COLO829 (cell line): Measurements from ENCODE around the gene TNIP2.
"Not testable (repeated sequence)": the region's sequence is repeated elsewhere in the genome, so short reads cannot be mapped to it uniquely, and the experiment has no call there.

Source experiments
- DNase-seq: peaks from one replicate; pipeline ENCODE4 v3.0.0; 2012; ENCODE audit warnings: low spot score

The TNIP2 gene

DNA sequence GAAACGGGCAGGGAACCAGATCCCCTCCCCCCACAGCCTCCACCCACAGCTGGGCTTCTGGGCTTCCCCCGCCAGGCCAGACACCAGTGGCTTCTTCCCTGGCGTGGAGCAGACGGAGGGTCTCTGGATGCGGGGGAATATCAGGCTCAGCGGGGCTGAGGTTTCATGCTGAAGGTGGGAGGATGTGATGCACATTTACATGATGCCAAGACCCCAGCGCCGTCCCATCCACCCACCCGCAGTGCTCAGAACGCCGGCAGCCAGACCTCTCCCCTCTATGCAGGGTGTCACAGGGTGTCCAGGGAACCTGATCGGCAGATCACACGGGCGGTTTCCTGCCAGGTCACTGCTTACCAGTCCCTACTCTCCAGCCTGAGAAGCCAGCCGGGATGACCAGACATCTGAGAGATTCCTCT lies 12.8 kb upstream of the TNIP2 start:
- no peak for DNase-seq

DNA sequence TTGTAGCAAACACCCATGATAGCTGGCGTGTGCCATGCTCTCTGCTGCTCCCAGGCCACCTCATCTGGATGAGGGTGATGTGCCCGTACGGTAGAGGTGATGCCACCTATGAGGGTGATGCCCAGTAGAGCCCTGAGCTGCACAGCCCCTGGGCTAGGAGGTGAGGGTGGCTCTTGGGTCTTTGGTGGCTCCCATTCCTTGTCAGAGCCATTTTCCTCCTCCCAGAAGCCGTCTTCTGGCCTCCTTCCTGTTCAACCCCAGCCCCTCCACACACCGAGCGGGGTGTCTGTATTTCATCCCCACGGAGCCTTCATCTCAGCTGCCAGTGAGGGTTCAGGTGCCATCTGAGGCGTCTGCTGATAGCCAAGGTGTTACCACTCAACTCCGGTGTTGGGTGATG lies 12.0 kb upstream of the TNIP2 start:
- no peak for DNase-seq

DNA sequence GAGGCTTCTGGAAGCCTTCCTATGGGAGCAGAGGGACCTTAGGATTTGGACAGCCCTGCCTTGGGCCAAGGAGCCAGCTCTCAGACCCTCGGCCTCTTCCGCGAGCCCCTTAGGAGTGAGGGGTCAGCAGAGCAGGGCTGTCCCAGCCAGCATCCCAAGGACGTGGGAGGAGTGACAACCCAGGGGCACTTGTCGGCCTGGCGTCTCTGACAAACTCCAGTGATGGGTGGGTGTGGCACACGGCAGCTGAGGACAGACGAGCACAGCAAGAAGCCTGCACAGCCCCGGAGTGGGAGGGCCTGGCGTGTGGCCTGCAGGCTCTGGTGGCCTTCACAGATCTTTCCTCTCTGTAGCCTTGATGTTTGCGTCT lies 11.6 kb upstream of the TNIP2 start:
- no peak for DNase-seq

DNA sequence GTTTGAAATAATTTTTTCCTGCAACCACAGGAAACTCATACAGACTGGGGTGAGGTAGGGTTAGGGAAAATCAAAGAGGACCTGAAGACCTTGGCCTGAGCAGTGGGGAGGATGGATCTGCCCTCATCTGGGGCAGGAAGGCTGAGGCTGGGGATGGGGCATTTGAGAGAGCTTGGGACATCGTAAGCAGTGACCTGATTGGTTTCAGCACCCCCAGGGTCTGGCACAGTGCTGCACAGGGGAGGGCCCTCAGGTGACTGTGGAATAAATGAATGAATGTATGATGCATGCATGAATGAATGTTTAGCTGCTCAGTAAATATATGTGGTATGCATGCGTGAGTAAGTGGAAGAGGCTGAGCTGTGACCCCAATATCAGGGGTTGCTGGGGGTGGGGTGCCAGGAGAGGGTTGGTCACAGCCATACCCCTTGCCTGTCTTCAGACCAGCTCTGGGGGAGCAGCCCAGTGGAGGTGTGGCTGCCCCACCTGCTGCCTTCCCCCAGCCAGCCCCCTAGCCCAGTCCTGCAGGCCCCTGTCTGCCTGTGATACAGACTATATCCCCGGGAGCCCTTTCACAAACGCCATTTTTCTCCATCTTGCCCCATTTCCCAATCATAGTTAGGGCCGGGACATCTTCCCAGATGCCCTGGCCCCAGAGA lies 11.0 kb upstream of the TNIP2 start:
- DNase-seq = no peak

DNA sequence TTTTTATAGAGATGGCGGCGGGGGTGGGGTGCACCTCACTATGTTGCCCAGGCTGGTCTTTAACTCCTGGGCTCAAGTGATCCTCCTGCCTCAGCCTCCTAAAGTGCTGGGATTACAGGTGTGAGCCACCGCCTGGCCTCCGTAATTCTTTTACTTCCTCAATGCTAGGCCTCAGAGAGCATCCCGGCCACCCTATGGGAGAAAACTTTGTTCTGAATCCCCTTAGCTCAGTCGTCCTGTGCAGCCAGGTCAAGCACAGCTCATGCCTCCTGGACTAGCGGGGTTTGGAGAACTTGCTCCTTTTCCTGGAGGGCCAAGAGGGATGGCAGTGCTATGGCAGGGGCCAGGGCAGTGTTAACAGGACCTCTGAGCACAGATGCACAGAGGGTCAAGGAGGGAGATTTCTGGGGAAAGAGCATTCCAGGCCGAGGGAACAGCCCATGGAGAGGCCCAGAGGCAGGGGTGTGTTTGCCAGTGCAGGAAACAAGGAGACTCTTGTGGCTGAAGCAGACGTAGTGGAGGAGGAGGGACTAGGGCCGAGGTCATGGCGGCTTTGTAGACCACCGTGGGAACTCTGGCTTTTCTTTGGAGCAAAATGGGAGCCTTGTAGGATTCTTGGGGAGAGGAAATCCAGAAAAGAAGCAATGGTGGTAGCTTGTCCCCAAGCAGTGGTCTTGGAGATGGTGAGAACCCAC lies 9.8 kb upstream of the TNIP2 start:
- no peak for DNase-seq

DNA sequence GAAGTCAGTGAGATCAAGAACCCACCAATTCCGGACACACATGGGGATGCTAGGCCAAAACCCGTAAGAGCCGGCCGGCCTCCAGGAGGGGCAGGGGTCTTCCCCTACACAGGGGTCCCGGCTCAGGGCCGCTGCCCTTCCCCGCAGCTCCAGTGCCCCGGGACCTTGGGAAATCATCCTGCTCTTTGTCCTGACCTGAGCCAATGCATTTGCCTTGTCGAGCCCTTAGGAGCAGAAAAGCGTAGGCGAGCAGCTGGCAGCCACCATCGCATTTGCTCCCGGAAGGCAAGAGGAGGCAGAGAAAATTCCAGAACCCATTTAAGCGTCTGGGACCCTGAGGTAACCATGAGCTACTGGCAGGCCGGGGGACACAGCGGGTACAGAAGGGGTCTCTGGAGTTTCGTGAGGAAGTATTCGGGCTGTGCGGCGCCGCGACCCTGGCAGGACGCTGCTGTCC lies 7.4 kb upstream of the TNIP2 start:
- DNase-seq = no peak

DNA sequence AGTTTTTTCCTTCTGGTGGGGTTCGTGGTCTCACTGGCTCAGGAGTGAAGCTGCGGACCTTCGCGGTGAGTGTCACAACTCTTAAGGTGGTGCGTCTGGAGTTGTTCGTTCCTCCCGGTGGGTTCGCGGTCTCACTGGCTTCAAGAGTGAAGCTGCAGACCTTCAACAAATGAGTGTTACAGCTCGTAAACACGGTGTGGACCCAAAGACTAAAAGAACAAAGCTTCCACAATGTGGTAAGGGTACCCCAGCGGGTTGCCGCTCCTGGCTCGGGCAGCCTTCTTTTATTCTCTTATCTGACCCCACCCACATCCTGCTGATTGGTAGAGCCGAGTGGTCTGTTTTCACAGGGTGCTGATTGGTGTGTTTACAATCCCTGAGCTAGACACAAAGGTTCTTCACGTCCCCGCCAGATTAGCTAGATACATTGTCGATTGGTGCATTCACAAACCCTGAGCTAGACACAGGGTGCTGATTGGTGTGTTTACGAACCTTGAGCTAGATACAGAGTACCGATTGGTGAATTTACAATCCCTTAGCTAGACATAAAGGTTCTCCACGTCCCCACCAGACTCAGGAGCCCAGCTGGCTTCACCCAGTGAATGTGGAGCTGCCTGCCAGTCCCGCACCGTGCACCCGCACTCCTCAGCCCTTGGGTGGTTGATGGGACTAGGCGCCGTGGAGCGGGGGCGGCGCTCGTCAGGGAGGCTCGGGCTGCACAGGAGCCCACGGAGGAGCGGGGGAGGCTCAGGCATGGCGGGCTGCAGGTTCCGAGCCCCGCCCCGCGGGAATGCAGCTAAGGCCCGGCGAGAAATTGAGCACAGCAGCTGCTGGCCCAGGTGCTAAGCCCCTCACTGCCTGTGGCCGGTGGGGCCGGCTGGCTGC lies 6.6 kb upstream of the TNIP2 start:
- not testable (repeated sequence) for DNase-seq

DNA sequence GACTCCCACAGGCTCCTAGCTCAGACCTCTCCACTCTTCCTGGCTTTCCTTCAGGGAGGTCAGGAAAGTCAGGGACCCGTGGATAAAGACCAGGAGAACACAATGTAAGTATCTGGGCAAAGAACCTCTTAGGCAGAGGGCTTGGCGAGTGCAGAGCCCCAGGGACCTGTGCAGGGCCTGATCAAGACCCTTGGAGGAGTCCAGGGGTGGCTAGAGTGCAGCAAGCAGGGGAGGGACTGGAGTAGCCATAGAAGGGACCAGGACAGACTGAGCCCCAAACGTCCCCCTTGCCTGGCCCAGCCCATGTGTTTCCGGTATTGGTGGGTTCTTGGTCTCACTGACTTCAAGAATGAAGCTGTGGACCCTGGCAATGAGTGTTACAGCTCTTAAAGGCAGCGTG lies 5.9 kb upstream of the TNIP2 start:
- DNase-seq = no peak

DNA sequence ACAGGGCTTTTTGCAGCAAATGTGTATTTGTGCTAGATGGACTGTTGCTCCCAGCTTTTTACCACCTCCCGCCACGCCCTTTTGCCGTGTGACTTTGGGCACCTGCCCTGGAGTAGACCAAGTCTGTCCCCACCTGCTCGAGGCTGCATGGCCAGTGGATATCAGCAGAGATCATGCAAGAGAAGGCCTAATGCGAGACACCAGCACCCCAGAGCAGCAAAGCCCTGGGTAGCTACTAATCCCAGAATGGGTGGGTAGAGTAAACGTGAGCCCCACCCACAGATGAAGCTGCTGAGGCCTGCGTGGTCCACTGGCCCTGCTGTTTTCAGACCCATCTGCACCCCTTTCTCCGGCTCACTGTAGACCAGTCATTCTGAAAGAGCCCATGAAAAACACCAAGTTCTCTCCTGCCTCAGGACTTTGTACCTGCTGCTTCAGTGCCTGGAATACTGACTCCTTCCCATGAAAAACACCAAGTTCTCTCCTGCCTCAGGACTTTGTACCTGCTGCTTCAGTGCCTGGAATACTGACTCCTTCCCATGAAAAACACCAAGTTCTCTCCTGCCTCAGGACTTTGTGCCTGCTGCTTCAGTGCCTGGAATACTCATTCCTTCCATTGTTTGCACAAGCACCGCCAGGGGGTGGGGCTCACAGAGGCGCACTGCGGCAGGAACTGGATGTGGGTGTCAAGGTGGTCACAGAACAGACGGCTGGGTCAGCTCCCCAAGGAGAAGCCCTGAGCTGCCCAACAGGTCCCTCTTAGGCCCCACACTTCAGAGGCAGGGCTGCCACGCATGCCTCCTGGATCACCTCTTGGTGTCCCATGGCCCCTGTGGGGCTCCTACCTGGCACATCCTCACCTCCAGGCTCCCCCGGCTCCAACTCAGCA lies 5.1 kb upstream of the TNIP2 start:
- no peak for DNase-seq

DNA sequence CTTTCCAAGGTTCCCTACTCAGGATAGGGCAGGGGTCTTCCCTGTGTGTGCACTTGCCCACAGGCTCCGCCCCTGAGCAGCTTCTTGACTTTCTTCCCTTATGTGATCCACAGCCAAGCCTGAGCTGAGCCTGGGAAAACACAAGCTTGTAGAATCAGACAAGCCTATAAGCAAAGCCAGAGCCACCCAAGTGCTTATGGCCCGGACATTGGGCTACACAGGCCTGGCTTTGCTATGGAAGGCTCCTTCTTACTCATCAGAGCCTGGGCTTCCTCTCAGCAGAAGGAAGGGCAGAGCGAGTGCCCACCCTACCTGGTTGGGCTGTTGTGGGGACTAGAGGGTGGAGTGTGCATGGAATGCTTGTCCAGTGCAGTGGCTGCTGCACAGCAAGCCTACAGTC lies 1.3 kb upstream of the TNIP2 start:
- DNase-seq = no peak

DNA sequence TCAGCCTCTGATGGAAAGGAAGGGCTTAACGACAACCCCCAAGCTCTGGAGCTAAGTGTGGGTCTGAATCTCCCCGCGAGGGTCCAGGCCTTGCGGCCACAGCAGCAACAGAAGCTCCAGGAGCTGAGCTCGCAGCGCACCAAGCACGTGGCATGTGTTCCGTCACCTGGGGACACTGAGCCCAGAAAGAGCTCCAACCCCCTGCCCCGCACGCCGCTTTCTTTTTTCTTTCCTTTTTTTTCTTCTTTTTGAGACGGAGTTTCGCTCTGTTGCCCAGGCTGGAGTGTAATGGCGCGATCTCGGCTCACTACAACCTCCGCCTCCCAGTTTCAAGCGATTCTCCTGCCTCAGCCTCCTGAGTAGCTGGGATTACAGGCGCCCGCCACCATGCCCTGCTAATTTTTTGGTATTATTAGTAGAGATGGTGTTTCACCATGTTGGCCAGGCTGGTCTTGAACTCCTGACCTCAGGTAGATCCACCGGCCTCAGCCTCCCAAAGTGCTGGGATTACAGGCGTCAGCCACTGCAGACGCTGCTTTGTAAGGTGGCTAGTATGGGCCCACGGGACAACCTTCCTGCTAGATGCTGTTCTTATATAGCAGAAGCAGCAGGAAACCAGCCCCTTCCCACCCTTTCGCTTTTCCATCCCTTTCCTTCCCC lies 685 bp upstream of the TNIP2 start:
- no peak for DNase-seq

DNA sequence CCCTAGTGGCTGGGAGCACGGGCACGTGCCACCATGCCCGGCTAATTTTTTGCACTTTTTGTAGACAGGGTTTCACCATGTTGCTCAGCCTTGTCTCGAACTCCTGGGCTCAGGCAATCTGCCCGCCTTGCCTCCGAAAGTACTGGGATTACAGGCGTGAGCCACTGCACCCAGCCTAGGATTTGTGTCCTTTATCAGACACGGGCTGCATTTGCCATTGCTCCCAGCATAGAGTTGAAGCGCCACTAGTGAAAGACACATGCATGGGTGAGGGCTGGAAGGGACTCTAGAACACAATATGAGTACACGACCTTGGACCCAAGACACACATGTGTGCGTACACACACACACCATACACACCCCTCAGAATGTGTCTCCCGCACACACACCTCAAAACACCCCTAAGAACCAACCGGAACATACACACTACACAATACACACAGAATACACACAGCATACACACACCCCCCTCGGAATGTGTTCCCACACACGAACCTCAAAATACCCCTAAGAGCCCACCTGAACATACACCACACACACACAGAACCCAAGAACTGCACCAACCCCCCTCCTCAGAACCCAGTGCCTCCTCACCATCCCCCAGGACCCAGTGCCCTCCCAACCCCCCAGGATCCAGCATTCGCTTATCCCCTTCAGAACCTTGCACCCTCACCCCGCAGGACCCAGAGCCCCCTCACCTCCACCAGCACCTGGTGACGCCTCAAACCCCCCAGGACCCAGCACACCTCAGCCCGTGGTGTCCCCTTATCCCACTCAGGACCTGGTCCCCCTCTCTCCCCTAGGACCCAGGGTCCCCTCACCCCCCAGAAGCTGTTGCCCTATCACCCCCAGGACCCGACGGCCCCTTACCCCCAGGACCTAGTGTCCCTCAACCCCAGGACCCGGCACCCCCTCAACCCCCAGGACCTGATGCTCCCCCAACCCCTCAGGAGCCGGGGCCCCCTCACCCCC lies 1.0 kb downstream of the TNIP2 start:
- DNase-seq = no peak

DNA sequence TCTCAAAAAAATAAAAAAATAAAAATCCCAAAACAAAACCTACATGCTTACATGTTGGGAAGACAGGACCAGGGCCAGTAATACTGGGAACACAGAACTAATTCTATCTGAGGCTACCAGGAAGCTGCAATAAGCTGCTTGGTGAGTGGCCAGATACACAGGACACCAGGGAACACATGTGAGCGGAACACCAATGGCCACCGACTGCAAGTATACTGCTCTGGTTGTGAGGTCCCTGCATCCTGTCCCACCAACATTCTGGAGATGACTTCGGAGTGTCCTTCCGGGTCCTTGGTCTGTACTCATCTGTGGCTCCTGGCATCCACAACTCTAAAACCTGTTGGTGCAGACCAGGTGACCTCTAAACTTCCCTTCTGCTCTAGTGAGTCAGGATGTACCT lies 2.7 kb downstream of the TNIP2 start:
- no peak for DNase-seq

DNA sequence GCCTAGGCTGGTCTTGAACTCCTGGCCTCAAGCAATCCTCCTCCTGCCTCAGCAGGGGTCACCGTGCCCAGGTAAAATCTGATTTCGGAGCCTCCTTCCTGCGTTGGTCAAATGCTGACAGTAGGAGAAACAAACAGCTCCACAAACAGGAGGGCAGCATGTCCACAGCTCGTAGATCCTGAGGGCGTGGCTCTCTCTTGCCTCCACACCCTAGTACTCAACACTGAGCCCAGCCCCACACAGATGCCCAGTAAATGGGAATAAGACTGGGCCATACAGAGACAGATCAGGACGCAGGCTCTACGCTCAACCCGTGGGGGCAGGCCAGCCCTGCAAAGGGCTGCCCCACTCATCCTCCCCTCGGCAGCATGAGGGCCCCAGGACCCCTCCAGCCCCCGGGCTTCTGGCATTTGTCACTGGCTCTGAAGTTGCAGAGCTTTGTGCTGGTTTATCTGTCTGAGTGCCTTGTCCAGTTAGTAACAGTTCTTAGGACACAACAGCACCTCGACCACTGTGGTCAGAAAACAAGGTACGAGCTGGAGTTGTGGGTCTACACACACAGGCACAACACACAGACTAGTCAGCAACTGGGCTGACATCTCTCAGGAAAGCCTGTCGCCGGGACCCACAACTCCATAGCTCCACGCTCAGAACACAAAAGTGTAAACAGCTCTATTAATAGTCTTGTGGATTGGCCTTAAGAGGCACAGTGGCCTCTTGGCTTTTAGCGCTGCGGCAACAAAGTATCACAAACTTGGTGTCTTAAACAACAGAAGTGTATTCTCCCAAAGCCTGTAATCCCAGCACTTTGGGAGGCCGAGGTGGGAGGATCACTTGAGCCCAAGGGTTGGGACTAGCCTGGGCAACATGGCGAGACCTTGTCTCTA lies 5.2 kb downstream of the TNIP2 start:
- no peak for DNase-seq

DNA sequence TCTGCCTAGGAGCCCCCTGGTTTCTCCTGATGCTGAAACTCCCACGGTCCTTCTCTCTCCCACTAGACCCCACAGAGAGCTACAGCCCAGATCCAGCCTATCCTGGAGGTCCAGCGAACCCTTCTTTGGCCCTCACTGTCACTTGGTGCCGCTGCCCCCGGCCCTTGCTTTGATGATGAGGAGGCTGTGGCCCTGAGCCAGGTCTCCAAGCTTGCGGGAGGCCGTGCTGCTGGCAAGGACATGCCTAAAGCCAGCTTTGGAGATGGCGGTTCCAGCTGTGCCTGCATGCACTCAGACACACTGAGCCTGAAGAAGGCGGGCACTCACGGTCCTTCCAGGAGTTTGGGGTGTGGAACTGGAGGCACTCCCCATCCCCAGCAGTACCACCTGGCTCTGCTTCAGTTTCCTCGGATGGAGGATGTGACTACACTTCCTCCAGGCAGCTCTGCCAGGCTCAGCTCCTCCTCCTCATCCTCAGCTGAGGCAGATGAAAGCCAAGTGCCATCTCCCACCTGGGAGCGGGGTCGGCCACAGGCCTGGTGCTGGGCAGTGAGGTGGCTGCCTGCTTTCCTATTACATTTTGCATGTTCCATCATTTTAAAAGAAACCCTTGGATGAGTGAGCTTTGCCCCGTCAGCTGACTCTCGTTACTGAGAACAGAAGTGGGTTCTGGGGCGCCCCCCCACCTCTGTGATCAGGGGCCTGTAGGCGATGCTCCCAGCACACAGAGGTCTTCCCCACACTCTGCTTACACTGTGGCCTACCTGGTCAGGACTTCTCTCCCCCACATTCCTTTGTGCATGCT lies 9.0 kb downstream of the TNIP2 start:
- no peak for DNase-seq

DNA sequence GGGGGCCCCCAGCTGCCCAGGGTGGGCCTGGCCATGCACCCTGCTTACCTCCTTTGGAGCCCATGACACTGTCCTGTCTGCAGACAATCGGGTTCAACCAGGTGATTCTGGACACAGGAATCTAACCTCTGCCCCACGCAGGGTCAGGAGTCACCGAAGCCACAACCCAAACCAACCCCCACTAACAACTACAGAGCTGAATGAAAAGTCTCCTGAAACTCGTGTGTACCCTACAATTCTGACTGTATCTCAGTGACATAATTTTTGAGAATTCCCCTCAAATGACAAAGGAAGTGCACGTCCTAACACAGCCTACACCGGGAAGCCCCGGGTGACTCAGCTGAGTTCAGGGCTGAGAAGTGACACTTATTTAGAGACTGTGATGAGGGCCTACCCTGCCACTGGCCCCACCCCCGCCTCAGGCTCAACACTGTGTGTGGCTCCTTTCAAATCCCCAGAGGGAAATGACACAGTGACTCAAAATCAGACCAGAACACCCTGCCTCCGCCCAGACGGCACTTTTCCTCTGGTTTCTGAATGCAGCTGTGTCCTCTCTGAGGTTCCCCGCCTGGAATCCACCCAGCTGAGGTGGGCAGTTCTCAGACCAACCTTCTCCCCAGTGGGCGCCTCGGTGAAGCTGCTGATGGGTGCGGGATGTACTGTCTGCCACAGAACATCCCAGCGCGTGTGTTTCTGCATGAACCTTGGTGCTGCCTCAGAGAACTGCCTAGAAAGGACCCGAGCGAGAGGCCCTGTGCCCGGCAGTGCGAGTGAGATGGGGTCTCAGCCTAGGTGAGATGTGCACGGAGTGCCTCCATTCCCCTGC lies 9.9 kb downstream of the TNIP2 start:
- peak; percentile 4 for DNase-seq

DNA sequence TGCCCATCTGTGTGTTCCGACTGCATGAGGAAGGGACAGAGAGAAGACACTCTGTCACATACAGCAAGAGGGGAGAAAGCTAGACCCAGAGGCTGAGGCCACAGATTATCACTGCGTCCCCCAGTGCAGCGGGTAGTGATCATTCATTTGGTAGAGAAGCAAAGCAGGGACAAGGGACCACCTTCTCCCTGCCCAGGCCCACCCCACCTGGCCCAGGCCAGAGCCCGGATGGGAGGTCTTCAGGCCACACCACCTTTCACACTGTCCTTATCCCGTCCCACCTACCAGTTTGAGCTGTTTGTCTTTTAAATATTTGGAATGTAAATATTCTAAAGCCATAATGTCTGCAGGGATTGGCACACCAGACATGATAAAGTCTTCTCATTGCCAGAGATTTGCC lies 10.6 kb downstream of the TNIP2 start:
- DNase-seq = no peak
